Measurements from ENCODE around the gene PHAF1.
A peak's percentile ranks its signal among the peaks of the same experiment; 100 is the strongest.

The PHAF1 gene

DNA sequence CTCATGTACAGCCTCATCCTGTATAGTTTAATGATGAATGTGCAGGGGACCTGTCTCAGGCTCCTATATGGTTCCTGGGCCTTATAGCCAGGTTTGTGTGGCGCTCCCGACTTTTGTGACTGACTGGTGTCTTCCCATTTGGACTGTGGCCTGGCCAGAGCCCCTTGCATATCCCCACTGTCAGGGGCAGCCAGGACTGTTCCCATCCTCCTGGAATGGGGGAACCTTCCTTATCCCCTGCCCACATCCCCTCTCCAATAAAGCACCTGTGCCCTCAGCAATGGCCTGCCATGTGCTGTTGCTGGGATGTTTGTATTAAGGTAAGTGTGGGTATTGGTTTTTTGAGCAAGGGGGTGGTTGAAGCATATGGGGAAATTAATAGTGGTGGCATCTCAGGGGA is 38.5 kb downstream of the PHAF1 start:
- DNase-seq, result no peak

DNA sequence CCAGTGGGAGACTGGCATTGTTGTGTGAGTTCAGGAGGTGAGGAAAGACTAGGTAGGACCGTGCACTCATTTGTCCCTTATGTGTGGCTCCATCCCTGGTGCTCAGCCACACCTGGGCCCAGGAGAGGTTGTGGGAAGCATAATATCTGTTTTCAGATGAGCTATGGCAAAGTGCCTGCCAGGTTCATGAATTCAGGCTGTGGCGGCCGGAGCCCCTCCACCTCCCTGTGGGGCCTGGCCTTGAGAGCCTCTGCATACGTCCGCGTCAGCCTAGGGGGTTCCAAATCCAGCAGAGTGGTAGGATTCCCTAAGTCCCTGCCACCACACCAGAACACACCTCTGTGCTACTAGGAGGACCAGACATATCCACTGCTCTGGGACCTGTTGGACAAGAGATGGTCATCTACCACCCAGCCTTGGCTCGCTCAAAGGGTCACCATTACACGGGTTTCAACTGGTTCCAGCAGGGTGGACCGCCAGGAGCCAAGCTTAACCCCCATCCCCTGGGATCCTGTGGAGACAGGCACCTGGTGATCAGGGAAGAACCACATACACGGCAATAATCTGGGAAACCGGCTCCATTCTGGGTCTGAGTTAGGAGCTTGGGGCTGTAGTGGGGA is 39.0 kb downstream of the PHAF1 start:
- DNase-seq, result no peak

DNA sequence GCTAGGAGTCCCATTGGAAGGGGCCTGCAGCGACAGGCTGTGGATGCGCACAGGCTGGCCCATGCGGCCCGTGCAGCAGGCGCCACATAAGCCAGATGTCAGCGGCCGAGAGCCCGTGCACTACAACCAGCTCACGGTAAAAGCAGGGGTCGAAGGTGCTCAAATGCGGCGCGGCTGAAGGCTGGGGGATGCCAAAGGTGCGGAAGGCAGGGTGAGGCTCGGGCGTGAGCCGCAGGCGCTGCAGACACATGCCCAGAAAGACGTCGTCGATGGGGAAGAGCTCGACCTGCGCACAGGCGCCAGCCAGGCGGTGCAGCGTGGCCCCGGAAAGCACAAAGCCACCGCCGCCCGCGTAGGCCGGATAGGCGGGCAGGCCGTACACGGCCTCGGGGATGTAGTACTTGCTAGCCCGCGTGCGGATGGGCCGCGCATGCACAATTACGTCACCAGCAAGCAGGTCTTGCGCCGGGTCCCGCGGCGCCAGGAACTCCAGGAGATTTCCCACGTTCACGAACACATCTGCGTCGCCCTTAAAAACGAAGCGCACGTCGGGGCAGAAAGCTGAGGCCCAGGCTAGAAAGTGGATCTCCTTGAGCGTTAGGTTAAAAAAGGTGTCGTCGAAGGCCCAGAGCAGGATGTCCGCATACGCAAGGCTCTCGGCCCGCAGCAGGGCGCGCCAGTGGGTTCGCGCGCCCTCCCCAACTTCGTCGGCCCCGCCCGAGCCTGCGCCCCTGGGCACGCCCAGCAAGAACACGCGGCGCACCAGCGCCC is 39.7 kb downstream of the PHAF1 start:
- no peak for DNase-seq

DNA sequence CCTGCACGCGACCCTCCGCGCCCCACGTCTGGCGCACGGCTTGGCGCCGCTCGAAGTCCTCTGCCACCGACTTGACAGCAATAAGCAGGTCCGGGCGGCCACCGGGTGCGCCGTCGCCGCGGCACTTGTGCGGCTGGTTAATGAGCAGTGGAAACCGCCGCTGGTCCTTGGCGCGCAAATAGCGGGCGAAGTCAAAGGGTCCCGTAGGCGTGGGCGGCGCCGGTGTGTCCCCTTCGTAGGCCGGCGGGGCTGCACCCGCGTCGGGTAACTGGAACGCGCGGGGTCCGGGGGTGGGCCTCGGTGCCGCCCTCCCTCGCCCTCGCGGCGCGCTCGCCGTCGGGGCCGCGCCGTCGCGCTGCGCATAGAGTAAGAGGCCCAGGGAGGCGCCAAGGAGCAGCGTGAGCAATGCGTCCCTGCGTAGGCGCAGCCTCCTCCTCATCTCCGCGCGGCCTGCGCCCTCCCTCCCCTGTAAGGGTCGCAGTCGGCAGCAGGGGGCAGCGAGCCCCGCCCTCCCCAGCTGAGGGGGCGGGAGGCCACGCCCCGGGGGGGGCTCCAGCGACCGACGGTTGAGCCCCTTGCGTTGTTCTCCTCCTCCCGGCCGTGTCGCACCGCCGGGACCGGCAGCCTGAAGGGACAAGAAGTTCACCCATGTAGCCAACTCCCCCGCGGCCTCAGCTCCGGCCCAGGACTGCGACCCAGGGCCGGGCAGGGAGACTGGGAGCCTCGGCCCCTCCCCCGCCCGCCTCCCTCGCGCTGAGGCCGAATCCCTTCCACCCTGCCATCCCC is 40.5 kb downstream of the PHAF1 start:
- peak; percentile 10 to 60 (median 32) for DNase-seq

DNA sequence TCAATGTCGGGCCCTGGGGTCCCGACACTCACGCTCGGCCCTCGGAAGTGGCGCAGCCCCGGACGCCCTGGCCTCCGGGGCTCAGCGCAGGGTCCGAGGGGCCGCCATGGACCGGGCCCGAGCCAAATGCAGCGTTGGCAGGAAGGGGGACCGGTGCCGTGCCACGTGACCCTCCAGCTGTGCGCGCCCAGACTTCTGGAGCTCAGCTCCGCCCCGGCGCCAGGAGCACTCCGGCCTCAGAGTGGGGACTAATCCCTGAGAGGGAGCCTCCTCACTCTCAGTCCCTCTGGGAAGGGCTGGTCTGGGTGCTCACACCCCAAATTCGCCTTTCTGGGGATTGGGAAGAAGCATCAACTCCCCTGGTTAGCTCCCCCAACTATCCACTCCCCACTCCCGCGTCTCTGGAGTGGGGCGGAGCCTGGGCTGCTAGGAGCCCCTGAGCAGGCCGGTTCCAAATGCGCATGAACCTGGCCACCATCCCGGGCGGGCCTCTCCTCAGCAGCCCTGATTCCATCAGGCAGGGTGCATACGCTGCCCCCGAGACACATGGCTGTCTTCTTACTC is 41.2 kb downstream of the PHAF1 start, which contains the start of gene B3GNT9:
TSS of gene B3GNT9 (minus strand) at position 166 of the 564 bp plus-strand sequence. CDS start 513 bp downstream, outside the sequence.
- DNase-seq, result peak; percentile 38 to 60 (median 47)

DNA sequence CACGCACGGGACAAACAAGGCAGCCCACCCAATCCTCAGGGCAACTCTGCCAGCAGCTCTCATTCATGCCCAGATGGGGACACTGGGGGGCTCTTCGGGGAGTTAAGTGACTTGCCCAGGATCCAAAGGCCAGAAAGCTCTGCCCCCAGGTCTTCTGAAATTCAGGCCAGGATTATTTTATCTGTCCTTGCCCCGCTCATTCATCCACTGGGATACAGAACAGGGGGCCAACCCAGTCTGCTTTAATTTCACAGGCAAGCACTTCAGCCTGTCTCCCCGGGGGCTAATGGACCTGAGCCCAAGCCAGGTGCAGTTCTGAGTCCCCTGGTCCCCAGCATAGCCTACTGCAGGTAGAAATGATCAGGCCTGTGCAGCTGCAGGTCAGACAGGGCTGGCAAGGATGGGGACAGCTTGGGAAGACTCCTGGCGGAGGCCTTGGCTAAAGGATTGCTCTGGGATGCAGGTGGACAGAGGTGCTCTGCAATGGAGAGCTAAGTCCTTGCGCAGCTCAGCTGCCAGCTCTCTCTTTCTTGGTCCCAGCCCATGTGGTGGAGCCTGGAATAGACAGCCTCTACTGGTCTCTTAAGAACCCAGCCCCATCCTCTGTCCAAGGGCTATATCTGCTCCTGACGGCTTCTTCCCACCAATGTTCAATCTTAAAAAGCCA is 41.8 kb downstream of the PHAF1 start:
- peak in 1 of 3 experiments; percentile 20 for DNase-seq

DNA sequence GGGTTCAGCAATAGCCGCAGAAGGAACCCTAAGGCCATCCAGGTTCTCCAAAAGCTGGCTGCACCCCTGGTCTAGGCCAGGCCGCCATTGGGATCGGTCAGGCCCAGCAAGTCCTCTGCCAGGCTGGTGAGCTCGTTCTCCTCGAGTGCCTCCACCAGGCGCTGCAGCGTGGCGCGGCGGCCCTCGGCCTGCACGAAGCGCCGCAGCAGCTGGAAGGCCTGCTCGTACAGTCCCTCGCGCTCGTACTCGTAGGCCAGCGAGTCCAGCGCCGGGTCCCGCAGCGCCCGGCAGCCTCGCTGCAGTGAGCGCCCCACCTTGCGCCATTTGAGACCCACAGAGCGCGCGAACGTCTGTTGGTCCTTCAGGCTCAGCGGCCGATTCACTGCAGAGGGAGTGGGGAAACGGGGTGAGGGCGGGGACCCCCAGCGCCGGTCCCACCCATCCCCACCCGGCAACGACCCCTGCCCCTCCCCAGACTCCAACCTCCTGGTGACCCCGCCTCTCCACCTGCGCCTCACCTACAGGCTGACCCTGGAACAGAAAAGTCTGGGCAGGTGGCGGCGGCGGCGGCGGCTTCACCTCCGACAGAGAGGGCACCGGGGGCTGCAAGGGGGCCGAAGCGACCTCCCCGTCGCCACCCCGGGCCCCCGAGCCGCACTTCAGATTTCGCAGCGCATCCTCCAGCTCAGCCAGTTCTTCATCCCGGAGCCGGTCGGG is 45.0 kb downstream of the PHAF1 start:
- DNase-seq, result peak; percentile 13 to 39 (median 25)

DNA sequence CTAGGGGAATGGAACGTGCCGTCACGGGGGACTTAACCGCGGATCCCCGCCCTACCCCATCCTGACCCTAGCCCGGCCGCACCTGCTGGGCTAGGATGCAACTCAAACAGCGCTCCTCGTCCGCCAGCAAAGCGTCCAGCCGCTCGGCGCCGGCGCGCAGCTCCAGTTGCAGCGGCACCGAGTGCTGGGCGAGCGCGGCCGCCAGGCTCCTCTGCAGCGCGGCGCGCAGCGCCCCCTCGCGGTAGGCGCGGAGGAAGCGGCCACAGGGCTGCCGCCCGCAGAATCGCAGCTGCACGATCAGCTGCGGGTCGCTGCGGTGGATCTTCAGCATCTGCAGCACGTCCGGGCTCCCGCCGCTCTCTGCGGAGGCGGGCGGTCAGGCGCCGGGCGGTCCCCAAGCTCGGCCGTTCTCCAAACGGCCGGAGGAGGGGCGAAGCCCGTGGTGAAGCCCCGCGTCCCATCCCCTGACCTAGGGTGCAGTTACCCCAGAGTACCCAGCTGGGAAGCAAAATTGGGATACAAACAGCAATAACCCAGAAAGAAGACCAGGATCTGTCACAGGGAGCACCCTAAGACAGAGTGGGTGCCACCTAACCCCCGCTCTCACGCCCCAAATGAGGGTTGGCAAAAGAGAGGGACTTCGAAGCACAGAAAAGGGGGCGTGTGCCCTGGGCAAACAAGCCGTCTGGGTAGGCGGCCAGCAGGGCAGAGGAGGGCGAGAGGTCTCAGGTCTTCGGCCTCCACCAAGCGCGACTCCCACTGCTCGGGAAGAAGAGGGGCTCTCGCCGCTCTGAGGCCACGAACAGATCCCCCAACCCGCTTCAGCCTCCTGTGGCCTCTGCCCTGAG is 45.8 kb downstream of the PHAF1 start:
- DNase-seq, result peak; percentile 70 to 79 (median 73)

DNA sequence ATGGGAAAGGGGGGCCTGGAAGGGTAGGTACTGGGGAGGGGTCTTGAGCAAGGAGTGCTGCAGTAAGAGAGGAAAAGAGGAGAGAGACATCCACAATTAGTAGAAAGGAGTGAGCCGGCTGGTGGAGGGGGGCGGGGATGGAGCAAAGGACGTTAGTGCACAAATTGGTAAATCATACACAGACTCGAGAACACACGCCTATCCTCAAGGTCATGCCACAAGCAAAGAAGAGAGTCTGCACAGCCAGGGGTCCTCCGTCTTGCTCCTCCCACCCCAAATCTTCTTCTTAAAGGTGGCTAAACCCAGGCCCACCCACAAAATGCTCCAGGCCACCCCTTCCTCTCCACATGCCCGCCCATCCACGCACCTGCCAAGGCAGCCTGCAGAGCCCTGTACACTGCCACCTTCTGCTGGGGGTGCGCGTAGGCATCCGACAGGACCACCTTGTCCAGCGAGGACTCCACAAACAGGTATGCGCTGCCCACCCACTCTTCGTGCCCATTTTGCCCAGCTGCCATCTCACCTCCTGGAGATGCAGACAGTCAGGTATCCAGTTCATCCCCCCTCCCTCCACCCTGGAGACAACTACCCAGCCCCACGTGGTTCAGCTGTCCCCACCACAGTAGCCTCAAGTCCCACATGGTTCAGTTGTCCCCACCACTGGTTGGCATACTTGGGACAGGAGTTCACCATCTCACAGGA is 46.6 kb downstream of the PHAF1 start:
- DNase-seq, result no peak

DNA sequence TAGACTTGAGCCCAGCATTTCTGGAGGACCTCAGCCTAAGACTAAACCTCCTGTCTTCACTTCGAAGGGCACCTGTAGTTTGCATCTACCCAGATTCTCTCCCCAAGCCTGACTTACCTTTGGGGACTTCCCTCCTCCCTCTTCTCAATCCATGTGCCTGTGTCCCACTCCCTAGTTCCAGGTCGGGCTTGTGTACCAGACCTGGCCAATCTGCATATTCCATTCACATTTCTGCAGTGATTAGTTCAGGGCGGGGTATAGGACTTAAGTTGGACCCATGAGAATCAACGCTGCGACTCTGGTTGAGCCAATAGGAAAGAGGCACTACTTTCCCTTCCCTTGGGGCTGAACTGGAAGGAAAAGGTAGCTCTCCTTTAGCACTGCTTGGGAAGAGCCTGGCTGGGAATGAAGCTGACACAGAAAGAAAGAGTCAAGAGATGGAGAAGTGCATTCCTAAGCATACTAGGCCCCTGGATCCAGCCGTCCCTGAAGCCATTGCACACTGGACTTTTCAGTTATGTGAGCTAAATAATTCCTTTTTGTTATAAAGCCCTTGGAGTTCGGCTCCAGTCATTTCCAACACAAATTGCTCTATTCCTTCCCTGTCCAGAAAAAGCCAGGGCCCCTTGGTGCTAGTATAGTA is 47.5 kb downstream of the PHAF1 start:
- DNase-seq, result no peak

DNA sequence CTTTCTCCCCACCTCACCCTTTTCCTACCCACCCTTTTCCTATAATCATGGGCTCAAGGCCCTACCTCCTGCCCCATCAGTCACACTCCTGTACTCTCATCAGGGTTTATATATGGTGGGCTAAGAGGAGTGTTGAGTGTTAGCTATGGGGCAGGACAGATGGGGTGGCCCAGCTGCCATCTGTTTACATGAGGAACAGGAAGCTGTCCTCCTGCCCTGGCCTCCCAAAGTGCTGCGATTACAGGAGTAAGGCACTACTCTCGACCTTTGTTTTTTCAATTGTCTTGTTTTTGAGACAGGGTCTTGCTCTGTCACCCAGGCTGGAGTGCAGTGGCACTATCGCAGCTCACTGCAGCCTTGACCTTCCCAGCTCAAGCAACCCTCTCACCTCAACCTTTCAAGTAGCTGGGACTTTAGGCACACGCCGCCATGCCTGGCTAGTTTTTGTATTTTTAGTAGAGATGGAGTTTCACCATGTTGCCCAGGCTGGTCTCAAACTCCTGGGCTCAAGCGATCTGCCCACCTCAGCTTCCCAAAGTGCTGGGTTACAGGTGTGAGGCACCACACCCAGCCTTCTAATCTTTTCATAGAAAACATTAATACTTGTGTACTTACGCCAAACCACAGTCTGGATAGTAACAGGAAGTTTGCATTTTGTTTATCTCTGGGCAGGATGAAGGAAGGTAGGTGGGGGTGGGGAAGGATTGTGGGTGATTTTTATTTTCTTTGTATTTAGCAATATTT is 48.3 kb downstream of the PHAF1 start:
- no peak for DNase-seq

DNA sequence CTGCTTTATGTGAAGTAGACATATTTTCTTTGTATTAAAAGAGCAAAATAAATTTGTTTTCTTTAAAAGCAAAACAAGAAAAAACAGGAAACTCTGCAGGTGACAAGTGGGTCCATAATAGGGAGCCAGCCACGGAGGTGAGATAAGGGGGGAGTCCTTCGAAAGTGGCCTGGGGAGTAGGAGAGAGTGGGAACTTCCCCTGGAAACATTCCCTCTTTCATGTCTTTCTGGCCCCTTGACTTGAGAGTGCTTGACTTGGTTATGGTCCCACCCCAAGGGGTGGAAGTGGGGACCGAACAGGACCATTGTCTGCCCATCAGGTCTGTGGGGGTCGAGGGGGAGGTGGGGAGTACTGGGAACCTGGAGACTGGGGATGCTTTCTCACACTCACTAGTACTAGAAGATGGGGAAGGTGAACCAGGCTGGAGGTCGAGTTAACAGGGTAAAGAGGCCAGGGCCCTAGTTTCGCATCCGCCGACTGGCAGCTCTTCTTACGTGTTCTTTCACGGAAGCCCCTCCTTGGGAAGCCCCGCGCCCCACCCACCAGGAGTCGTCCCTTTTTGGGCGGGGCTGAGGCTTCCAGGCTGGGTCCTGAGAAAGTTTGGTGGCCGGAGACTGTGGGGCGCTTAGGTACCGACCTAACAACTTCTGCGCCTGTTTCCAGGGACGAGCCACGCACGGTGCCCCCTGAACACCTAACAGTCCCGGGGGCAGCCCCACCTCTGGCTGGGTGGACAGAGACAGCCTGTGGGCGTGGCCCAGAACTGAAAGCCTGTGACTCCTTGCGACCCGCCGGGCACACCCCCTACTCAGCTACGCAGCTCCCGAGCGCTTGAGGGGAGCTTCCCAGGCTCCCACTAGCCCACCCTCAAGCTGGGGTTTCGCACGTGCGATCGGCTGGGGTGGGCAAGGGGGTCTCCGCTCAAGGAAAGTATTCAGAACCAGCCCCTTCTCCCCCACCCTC is 49.2 kb downstream of the PHAF1 start:
- peak in 1 of 3 experiments; percentile 29 for DNase-seq

DNA sequence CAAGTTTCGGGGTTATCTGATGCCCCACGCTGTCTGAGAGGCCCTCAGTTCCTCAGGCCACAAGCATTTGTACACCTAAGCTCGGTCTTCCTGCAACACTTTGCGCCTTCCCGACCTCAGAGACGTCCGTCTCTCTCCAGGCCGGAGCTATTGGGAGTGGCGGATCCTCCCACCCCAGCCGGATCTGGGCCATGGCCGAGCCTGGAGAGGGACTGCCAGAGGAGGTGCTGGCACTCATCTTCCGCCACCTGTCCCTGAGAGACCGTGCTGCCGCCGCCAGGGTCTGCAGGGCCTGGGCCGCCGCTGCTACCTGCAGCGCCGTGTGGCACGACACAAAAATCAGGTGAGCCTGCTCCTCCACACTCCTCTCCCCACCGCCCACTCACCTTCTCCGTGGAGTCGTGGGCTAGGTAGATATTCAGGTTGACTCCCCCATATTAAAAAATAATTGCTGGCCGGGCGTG is 51.9 kb downstream of the PHAF1 start:
- no peak for DNase-seq

DNA sequence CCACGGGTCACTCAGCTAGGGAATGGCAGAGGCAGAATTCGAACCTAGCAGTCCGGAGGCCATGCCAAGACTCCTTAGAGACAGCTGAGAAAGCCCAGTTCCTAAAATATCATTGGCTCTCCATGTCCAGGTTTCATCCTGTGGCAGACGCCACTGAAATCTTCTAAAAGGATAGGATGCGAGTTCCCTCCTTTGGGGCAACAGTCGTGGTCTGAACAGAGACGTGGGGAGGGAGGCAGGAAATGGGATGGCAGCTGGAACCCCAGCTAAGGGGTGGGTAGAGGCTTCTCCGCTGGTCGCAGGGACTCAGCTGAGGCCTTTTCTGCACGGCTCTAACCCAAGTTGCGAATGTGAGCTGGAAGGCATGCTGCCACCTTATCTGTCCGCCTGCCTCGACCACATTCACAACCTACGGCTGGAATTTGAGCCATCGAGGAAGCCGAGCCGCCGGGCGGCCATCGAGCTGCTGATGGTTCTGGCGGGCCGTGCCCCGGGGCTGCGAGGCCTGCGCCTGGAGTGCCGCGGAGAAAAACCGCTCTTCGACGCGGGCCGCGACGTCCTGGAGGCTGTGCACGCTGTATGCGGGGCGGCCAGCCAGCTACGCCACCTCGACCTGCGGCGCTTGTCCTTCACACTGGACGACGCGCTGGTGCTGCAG is 52.9 kb downstream of the PHAF1 start:
- DNase-seq, result no peak

DNA sequence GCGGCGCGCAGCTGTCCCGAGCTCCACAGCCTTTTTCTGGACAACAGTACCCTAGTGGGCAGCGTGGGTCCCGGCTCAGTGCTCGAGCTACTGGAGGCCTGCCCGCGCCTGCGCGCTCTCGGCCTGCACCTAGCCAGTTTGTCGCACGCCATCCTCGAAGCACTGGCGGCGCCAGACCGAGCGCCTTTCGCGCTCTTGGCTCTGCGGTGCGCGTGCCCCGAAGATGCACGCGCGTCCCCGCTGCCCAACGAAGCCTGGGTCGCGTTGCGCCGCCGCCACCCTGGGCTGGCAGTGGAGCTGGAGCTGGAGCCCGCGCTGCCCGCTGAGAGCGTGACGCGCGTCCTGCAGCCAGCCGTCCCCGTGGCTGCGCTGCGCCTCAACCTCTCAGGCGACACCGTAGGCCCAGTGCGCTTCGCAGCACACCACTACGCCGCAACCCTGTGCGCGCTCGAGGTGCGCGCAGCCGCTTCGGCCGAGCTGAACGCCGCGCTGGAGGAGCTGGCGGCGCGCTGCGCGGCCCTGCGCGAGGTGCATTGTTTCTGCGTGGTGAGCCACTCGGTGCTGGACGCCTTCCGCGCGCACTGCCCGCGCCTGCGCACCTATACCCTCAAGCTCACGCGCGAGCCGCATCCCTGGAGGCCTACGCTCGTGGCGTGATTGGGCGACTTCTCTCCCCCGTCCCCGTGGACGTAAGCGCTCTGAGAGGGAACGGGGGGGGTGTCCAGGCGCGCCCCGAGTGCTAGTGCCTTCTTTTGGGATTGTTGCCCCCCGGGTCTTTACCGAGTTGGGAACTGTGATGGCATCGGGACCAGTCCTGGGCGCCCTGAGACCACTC is 53.6 kb downstream of the PHAF1 start:
- DNase-seq, result peak; percentile 78 to 98 (median 92)

DNA sequence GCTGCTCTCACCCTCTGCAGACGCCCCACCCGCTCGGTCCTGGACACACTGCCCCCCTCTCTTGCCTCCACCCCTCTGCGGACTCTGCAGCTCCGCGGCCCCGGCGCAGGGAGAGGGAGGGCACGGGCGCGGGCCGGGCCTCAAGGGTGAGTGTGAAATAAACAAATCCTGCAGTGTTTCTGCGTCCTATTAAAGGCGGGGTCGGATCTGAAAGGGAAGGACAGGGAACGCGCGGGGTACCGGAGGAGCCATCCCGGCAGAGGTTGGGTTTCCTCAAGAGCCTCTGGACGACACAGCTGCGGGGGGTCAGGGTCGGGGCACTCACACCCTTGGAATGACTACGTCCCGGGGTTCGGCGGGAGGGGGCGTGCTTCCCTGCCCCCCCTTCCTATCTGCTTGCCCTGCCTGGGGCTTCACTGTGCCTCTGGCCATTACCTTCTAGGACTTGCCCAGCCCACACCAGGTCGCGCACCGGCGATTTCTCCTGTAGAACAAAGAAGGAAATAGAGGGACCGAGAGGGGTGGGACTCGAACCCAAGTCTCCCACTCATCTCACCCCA is 54.3 kb downstream of the PHAF1 start:
- peak; percentile 14 to 84 (median 78) for DNase-seq

All from NCI-H1417 (cell line).